GM12878 (cell line): ENCODE results near the gene TCF7L2. TPM values are rescaled to one million over a fixed set of nuclear protein-coding genes. Genes with fewer than 3 reads are reported as not detected.

ENCODE experiments used
- ATAC-seq: fragments of 200-7000 bp; cut with Tn5 transposase; 3 replicates; pipeline ENCODE4 v1.9.1; 2020; ENCODE audit warnings: mild to moderate bottlenecking, moderate library complexity
- BruUV-seq: library from RNA; stranded (reverse); fragments of 400-500 nt; replicated peaks from 2 replicates; lab custom pipeline; 2021; lab: Mats Ljungman, UMichigan
- CTCF ChIA-PET: fragments of 300-600 bp; sonication (Branson Sonifier 250); formaldehyde crosslinking; extraction: SDS; loops from one replicate; lab custom pipeline; 2021; ENCODE audit warnings: inconsistent platforms; lab: Yijun Ruan, JAX
- POLR2A ChIA-PET: fragments of 350-600 bp; formaldehyde crosslinking; extraction: SDS; loops from one replicate; lab custom pipeline; 2021; ENCODE audit warnings: inconsistent platforms; lab: Charles Lee
- RAD21 ChIA-PET: fragments of 300-600 bp; sonication (Branson Sonifier 250); formaldehyde crosslinking; loops from one replicate; lab custom pipeline; 2023; ENCODE audit warnings: antibody characterized with exemption; ENCODE audit not compliant: unreplicated experiment; lab: Charles Lee
- SMC1A ChIA-PET: fragments of 300-600 bp; sonication (Branson Sonifier 250); formaldehyde crosslinking; loops from one replicate; lab custom pipeline; 2023; ENCODE audit not compliant: unreplicated experiment, uncharacterized antibody; lab: Charles Lee
- DNase-seq: peaks from one replicate; pipeline ENCODE4 v3.0.0-alpha.2; 2011; ENCODE audit warnings: low read depth, low spot score
- FAIRE-seq: peaks from 3 replicates; lab custom pipeline; 2011; peaks lifted over from hg19 to GRCh38; lab: Jason Lieb, UNC
- H2AFZ ChIP-seq: 2 replicates; pipeline ENCODE4 v1.6.0; 2011; ENCODE audit warnings: low read depth, low read length, control low read depth; ENCODE audit not compliant: control insufficient read depth
- H3K27ac ChIP-seq: 2 replicates; pipeline ENCODE4 v1.5.1; 2011; ENCODE audit warnings: control low read depth; ENCODE audit not compliant: control insufficient read depth, insufficient read depth
- H3K27me3 ChIP-seq, 2 experiments: replicated peaks in 1 of 2; 2 replicates each; pipeline versions ENCODE4 v1.6.0 to v1.6.1; 2011; ENCODE audit warnings: low read length in 1 of 2; ENCODE audit not compliant: control insufficient read depth in 2 of 2, insufficient read depth in 2 of 2
- H3K36me3 ChIP-seq, 2 experiments: 2 replicates each; pipeline ENCODE4 v1.5.1; 2011; ENCODE audit warnings: low read length in 1 of 2; ENCODE audit not compliant: control insufficient read depth in 2 of 2, insufficient read depth in 2 of 2
- H3K4me1 ChIP-seq: 2 replicates; pipeline ENCODE4 v1.6.1; 2011; ENCODE audit warnings: mild to moderate bottlenecking, low read length, moderate library complexity, mixed read lengths; ENCODE audit not compliant: control insufficient read depth, insufficient read depth
- H3K4me2 ChIP-seq: 2 replicates; pipeline ENCODE4 v1.6.0; 2011; ENCODE audit warnings: control low read depth; ENCODE audit not compliant: control insufficient read depth, insufficient read depth
- H3K4me3 ChIP-seq: fragments of 200-600 bp; sonication (generic); 2 replicates; pipeline ENCODE4 v1.5.1; 2016
- H3K79me2 ChIP-seq: 2 replicates; pipeline ENCODE4 v1.6.0; 2011; ENCODE audit warnings: low read length; ENCODE audit not compliant: control insufficient read depth, insufficient read depth
- H3K9ac ChIP-seq: 2 replicates; pipeline ENCODE4 v1.8.0; 2011; ENCODE audit warnings: low read length, control low read depth, mixed read lengths; ENCODE audit not compliant: control insufficient read depth, insufficient read depth
- H3K9me3 ChIP-seq: replicated peaks from 3 replicates; pipeline ENCODE4 v1.5.1; 2011; ENCODE audit warnings: mild to moderate bottlenecking, low read length; ENCODE audit not compliant: control insufficient read depth, insufficient read depth
- H4K20me1 ChIP-seq: 2 replicates; pipeline ENCODE4 v1.6.0; 2011; ENCODE audit not compliant: control insufficient read depth, insufficient read depth
- ASH2L ChIP-seq: fragments of 300-600, 200-600 bp; sonication (generic); IDR thresholded peaks from 2 replicates; pipeline ENCODE4 v1.6.1; 2017; ENCODE audit warnings: low read depth, mild to moderate bottlenecking, borderline replicate concordance
- EP300 ChIP-seq, 2 experiments: fragments of 150-350 bp in 1 of 2; IDR thresholded peaks; 2 replicates each; pipeline ENCODE4 v1.6.1; 2011 to 2012; ENCODE audit warnings: low read depth in 2 of 2, low read length in 2 of 2, borderline replicate concordance in 1 of 2, improper control_type of control experiment in 1 of 2, inconsistent platforms in 1 of 2; ENCODE audit not compliant: control insufficient read depth in 1 of 2
- KLF5 ChIP-seq: fragments of 450-650 bp; IDR thresholded peaks from 2 replicates; pipeline ENCODE4 v1.6.1; 2014; ENCODE audit warnings: mild to moderate bottlenecking; ENCODE audit not compliant: partially characterized antibody
- MTA3 ChIP-seq: IDR thresholded peaks from 2 replicates; pipeline ENCODE4 v1.6.1; 2012; ENCODE audit warnings: low read length, inconsistent platforms, borderline replicate concordance
- NBN ChIP-seq: fragments of 450-650 bp; IDR thresholded peaks from 2 replicates; pipeline ENCODE4 v1.6.1; 2016
- NFIC ChIP-seq: IDR thresholded peaks from 2 replicates; pipeline ENCODE4 v1.6.1; 2012; ENCODE audit warnings: low read depth, mild to moderate bottlenecking, inconsistent platforms, low read length, moderate library complexity
- NR2F1 ChIP-seq: fragments of 450-650 bp; conservative IDR thresholded peaks from 2 replicates; pipeline ENCODE4 v1.6.1; 2017; ENCODE audit warnings: mild to moderate bottlenecking
- NRF1 ChIP-seq: conservative IDR thresholded peaks from 2 replicates; pipeline ENCODE4 v1.6.1; 2011; ENCODE audit warnings: mild to moderate bottlenecking, low read depth, low read length, improper control_type of control experiment
- PAX8 ChIP-seq: fragments of 450-650 bp; IDR thresholded peaks from 2 replicates; pipeline ENCODE4 v1.6.1; 2017; ENCODE audit warnings: mild to moderate bottlenecking, moderate library complexity
- POLR2AphosphoS5 ChIP-seq: IDR thresholded peaks from 2 replicates; pipeline ENCODE4 v1.6.1; 2011; ENCODE audit warnings: mild to moderate bottlenecking, low read length, inconsistent platforms
- RB1 ChIP-seq: fragments of 450-650 bp; formaldehyde crosslinking; IDR thresholded peaks from 2 replicates; pipeline ENCODE4 v1.6.1; 2017; ENCODE audit warnings: mild to moderate bottlenecking, borderline replicate concordance
- RFX5 ChIP-seq: IDR thresholded peaks from 2 replicates; pipeline ENCODE4 v1.6.1; 2011; ENCODE audit warnings: low read depth, low read length, improper control_type of control experiment
- SP1 ChIP-seq: IDR thresholded peaks from one replicate; pipeline ENCODE4 v1.6.1; 2011; ENCODE audit warnings: low read depth, low read length
- ZNF622 ChIP-seq: fragments of 450-650 bp; IDR thresholded peaks from 2 replicates; pipeline ENCODE4 v1.6.1; 2017; ENCODE audit warnings: mild to moderate bottlenecking, inconsistent platforms
- WGBS: methylation state at CpG from one replicate; pipeline ENCODE4 v1.1.6; 2016; ENCODE audit warnings: low lambda C conversion rate; ENCODE audit not compliant: insufficient replicate concordance, insufficient coverage; ENCODE audit errors: missing lambda C conversion rate; 5-methylcytosine and 5-hydroxymethylcytosine counted together
- in situ Hi-C: fragments of 300-500 bp; cut with MboI; formaldehyde crosslinking; loops from 9 replicates; pipeline ENCODE4 v1.14.3; 2018; ENCODE audit warnings: mixed read lengths
- intact Hi-C: fragments of 100-400 bp; cut with micrococcal nuclease; formaldehyde crosslinking; loops from one replicate; pipeline ENCODE4 v1.14.2; 2022; ENCODE audit not compliant: unreplicated experiment
- polyA plus RNA-seq, 11 experiments: library from polyadenylated mRNA; depleted of rRNA in 4 of 11; unstranded in 6 of 11; stranded (reverse) in 5 of 11; fragments of >200 nt; fragmentation: Nextera tagmentation in 4 of 11; fragmentation: Illumina TruSeq in 1 of 11; extraction: Ambion mirVana in 4 of 11; extraction: Trizol in 1 of 11; gene quantifications; 1 replicate in 1 of 11; 2 replicates in 10 of 11; pipeline versions ENCODE4 v1.2.1 to v1.2.3, GENCODE V29; 2011 to 2016; ENCODE audit warnings: inconsistent platforms in 2 of 11, missing spikeins in 2 of 11, low read depth in 1 of 11
- total RNA-seq, 4 experiments: library from RNA; depleted of rRNA in 3 of 4; stranded (reverse); fragments of >200 nt in 3 of 4; fragmentation: Illumina TruSeq in 1 of 4; extraction: Trizol in 1 of 4; gene quantifications; 2 replicates each; pipeline versions ENCODE4 v1.2.1 to v1.2.3, GENCODE V29; 2013 to 2021
- TF ChIP-seq, protein P1 (sequence below): fragments of 450-650 bp; IDR thresholded peaks from 2 replicates; pipeline ENCODE4 v1.6.1; 2016; ENCODE audit warnings: mild to moderate bottlenecking
- TF ChIP-seq, protein P2 (sequence below): fragments of 450-650 bp; IDR thresholded peaks from 2 replicates; pipeline ENCODE4 v1.6.1; 2017; ENCODE audit warnings: mild to moderate bottlenecking
- TF ChIP-seq, protein P3 (sequence below): IDR thresholded peaks from 2 replicates; pipeline ENCODE4 v1.6.1; 2011; ENCODE audit warnings: borderline replicate concordance, low read depth, mild to moderate bottlenecking, moderate library complexity, low read length; ENCODE audit not compliant: insufficient read depth, poor library complexity, severe bottlenecking

Gene TCF7L2
- total and polyA plus RNA-seq, 10 of the 15 experiments (the other 5 are each of a cell fraction or from before 2014, with no cell fraction given): 0.02 to 1.1 (median 0.35) TPM; not detected in 4

DNA sequence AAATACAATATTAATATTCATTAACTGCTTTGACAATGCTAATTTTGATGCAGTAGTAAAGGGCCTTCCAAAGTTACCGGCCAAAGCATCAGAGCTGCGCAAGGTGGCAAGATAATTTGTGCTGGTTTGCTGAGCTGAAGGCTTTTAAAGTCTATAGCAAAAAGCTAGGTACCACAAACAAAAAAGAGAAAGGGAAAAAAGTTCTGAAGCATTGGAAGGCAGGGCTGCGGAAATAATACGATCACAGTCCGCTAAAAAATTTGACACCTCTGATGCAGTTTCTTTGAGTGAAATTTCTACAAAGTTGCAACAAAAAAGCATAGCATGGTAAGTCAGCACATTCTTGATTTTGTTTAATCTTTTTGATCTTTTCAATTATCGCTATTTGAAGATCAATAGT, 175.6 kb downstream of the TCF7L2 start:
- WGBS: 87% methylated on average over 6 of the region's 6 CpGs
- ATAC-seq (no peak), DNase-seq (no peak), FAIRE-seq (no peak)
- intact Hi-C loops (loop anchor here (5.0 kb wide), 1 partner anchor 403 kb away; no protein-coding TSS in a partner anchor), in situ Hi-C loops (no loop called here)
- no peaks in the 10 kb centered on the region for H3K9me3 ChIP-seq
- RAD21 ChIA-PET: no interaction called here
- no TSS peak for BruUV-seq
- TF ChIP-seq RFX5 (no peak), MTA3 (no peak), KLF5 (no peak), NBN (no peak), NR2F1 (no peak), EP300 (IDR thresholded peaks at IDR 0.05; ENCODE audit: borderline replicate concordance in 1 of 2, control insufficient read depth in 1 of 2, low read depth in 2 of 2, low read length in 2 of 2) (no peak), NFIC (no peak), ZNF622 (no peak), ASH2L (no peak), PAX8 (no peak), RB1 (no peak), NRF1 (no peak), POLR2AphosphoS5 (no peak), SP1 (no peak)
- TF ChIP-seq, protein P1, sequence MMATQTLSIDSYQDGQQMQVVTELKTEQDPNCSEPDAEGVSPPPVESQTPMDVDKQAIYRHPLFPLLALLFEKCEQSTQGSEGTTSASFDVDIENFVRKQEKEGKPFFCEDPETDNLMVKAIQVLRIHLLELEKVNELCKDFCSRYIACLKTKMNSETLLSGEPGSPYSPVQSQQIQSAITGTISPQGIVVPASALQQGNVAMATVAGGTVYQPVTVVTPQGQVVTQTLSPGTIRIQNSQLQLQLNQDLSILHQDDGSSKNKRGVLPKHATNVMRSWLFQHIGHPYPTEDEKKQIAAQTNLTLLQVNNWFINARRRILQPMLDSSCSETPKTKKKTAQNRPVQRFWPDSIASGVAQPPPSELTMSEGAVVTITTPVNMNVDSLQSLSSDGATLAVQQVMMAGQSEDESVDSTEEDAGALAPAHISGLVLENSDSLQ: no peak
- TF ChIP-seq, protein P2, sequence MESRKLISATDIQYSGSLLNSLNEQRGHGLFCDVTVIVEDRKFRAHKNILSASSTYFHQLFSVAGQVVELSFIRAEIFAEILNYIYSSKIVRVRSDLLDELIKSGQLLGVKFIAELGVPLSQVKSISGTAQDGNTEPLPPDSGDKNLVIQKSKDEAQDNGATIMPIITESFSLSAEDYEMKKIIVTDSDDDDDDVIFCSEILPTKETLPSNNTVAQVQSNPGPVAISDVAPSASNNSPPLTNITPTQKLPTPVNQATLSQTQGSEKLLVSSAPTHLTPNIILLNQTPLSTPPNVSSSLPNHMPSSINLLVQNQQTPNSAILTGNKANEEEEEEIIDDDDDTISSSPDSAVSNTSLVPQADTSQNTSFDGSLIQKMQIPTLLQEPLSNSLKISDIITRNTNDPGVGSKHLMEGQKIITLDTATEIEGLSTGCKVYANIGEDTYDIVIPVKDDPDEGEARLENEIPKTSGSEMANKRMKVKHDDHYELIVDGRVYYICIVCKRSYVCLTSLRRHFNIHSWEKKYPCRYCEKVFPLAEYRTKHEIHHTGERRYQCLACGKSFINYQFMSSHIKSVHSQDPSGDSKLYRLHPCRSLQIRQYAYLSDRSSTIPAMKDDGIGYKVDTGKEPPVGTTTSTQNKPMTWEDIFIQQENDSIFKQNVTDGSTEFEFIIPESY: no peak
- TF ChIP-seq, protein P3, sequence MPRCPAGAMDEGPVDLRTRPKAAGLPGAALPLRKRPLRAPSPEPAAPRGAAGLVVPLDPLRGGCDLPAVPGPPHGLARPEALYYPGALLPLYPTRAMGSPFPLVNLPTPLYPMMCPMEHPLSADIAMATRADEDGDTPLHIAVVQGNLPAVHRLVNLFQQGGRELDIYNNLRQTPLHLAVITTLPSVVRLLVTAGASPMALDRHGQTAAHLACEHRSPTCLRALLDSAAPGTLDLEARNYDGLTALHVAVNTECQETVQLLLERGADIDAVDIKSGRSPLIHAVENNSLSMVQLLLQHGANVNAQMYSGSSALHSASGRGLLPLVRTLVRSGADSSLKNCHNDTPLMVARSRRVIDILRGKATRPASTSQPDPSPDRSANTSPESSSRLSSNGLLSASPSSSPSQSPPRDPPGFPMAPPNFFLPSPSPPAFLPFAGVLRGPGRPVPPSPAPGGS: no peak
- peaks cover 0 to 5% of the 10 kb centered on the region in 2 experiments; a peak in 2 of 4 replicates for H3K27me3 ChIP-seq
- no peak overlapping the region for H3K27ac ChIP-seq
- H3K4me2 ChIP-seq: no peak overlapping the region
- POLR2A ChIA-PET: no interaction called here
- no peaks in the 10 kb centered on the region for H3K79me2 ChIP-seq
- SMC1A ChIA-PET: no interaction called here
- H3K36me3 ChIP-seq: no peaks in the 10 kb centered on the region
- H4K20me1 ChIP-seq: no peaks in the 10 kb centered on the region
- no peak overlapping the region for H2AFZ ChIP-seq
- H3K4me1 ChIP-seq: no peaks in the 10 kb centered on the region
- H3K9ac ChIP-seq: no peak overlapping the region
- CTCF ChIA-PET: interaction anchor here (0.6 kb wide), 1 partner anchor 9 kb away, joined by 3 read pairs; no protein-coding TSS in a partner anchor
- H3K4me3 ChIP-seq: no peak overlapping the region
